ENCODE data around the gene FCRLB.
"Not testable (repeated sequence)": the region's sequence is repeated elsewhere in the genome, so short reads cannot be mapped to it uniquely, and the experiment has no call there.

The FCRLB gene

DNA sequence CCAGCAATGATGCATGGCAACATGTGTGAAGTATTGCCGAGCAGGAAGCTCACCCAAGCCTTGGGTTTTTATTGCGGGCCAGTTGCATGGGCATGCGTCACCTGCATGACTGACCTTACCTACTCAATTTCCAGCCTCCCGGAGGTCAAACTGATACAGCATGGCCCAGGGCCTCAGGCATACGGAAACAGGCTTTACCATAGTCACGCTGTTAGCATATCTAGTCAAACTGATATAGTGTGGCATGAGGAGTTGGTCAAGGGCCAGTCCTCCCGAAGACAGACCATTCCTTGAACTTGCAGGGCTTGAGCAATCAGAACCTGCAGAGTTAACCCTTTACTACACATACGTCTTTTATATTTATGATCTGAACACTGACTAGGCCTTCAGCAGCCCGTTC, 21.9 kb downstream of the FCRLB start:
- no peak for DNase-seq

DNA sequence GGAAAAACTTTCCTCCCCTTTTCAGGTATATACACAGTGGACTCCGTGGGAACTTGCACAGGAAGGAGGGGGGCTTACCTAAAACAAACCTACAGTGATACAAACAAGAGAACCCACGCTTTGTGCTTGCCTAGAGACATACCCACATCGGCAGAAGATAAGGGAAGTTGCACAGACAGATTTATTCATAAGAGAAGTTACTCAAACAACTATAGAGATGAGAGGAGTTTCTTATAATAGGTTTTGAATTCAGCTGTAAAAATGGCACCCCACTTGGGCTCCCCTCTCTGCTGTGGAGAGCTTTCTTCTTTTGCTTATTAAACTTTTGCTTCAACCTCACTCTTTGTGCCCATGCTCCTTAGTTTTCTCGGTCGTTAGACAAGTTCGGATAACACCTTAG, 26.5 kb downstream of the FCRLB start:
- DNase-seq, result no peak

DNA sequence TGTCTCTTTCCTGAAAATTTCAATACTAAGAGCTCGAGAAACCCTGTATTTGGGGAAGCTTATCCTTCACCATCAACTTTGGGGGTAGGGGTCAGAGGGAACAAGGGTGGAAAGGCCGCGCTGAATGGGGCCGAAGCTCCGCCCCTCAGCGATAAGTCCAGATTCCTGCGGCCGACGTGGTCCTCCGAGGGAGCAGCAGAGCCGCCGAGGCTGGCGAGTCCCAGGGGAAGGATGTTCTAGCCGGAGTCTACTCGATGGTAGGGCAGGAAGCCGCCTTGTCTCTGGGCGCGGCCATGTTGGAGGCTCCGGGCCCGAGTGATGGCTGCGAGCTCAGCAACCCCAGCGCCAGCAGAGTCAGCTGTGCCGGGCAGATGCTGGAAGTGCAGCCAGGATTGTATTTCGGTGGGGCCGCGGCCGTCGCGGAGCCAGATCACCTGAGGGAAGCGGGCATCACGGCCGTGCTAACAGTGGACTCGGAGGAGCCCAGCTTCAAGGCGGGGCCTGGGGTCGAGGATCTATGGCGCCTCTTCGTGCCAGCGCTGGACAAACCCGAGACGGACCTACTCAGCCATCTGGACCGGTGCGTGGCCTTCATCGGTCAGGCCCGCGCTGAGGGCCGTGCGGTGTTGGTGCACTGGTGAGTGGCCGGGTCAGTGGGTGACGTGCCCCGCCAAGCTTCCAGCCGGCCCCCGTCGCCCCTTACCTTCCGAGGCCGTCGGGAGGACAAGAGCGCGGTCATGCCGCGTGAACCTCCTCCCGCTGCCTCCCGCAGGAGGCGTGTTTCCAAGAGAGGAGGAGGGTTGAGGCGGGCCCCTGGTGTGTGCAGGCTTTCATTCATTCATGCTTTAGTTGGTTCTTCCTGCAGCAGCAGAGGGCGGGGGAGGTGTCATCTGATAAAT, 28.4 kb downstream of the FCRLB start, which contains the start of gene DUSP12:
Gene DUSP12, plus strand, starts transcription at position 278 of the 899 bp plus-strand sequence. Its CDS starts 16 bp downstream, at position 294.
- peak; percentile 89 for DNase-seq

DNA sequence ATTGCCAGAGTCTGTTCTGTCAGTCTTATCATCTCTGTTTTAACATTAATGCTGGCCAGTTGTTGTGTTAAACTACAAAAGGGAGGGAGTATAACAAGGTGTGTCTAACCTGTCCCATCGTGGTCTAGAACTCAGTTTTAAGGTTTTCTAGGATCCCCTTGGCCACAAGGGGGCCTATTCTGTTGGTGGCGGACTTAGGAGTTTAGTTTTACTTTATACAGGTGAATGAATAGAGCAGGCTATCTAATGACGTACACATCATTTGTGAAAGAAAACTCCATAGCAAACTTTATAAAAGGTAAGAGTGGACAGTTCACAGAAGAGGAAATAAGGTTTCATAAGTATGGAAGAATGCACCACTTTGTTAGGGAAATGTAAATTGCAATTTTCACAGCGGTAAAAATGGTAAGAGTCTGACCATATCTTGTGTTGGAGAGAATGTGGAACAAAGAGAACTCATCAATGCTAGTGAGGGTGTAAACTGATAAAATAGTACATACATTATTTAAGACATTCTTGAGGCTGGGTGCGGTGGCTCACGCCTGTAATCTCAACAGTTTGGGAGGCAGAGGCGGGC, 42.3 kb downstream of the FCRLB start:
- peak; percentile 41 for DNase-seq

DNA sequence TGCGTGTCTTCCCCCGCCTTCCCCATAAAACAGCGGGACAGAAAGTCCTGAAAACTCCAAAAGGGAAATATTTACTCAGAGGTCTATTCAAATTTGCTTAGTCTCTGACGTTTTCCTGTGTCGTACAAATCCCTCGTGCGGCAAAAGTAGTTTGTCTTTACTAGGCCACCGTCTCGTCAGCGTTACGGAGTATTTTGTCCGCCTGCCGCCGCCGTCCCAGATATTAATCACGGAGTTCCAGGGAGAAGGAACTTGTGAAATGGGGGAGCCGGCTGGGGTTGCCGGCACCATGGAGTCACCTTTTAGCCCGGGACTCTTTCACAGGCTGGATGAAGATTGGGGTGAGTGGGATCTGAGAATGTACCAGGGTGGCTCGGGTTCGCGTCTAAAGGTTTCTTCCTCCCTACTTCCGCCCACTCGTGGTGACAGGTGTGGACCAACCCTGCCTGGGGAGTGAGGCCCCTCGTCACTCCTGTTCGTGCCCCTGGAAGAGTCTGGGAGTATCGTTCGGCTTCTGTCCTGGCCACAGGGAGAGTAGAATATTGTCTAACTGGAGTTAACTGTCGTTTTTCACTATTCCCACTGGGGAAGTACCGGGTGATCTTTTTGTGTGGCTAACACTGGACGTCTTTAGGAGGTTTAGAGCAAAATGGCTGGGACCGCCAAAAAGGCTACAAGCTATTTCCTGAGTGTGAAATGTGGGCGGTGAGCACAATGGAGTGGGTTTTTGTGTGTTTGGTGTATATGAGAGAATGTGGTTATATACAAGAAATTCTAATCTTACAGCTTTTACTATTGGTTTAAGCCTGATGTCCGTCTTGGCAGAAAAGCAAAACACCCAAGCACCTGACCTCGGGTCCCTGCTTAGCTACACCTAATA, 45.0 kb downstream of the FCRLB start, which contains the start of gene ATF6:
Gene ATF6, plus strand, starts transcription at position 219 of the 880 bp plus-strand sequence. Its CDS starts 41 bp downstream, at position 260.
- peak; percentile 76 for DNase-seq

DNA sequence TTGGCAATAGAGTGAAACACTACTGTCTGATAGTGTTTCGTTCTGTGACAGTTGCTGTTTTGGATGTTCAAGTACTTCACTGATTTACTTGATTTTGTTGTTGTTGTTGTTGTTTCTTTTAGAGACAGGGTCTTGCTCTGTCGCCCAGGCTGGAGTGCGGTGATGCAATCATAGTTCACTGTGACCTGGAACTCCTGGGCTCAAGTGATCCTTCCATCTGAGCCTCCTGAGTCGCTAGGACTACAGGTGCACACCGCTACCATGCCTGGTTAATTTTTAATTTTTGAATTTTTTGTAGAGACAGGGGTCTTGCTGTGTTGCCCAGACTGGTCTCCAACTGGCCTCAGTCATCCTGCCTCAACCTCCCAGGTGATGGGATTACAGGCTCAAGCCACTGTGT, 47.1 kb downstream of the FCRLB start:
- DNase-seq, result no peak

DNA sequence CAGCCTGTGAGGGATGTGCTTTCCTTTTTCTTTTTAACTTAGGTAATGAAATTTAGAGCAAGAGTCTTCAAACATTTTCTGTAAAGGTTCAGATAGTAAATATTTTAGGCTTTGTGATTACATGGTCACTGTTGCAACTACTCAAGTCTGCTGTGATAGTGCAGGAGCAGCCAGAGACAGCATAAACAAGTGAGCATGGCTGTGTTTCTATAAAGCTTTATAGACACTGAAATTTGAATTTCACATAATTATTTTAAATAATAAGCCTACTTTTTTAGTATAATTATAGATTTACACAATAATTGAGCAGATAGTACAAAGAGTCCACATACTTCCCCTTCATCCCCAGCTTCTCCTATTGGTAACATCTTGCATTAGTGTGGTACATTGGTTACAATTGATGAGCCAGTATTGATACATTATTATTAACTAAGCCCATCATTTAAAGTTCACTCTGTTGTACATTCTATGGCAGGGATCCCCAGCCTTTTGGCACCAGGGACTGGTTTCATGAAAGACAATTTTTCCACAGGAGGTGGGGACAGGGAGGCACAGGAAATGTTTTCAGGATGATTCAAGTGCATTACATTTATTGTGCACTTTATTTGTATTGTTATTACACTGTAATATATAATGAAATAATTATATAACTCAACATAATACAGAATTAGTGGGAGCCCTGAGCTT, 47.8 kb downstream of the FCRLB start:
- no peak for DNase-seq

DNA sequence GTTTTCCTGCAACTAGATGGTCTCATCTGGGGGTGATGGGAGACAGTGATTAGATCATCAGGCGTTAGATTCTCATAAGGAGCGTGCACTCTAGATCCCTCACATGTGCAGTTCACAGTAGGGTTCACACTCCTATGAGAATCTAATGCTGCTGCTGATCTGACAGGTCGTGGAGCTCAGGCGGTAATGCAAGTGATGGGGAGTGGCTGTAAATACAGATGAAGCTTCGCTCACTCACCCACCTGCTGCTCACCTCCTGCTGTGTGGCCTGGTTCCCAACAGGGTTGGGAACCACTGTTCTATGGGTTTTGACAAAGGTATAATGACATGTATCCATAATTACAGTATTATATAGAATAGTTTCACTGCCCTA, 48.3 kb downstream of the FCRLB start:
- DNase-seq, result not testable (repeated sequence)

DNA sequence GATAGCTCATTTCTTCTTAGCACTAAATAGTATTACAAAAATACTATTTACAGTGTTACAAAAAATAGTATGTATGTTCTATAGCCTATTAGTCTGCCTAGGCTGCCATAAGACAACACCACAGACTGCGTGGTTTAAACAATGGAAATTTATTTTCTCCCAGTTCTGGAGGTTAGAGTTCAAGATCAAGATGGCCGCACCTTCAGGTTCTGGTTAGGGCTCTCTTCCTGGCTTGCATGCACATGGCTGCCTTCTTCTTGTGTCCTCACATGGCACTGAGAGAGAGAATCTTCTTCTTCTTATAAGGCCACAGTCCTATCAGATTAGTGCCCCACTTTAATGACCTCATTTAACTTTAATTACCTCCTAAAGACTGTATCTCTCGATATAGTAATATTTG, 48.9 kb downstream of the FCRLB start:
- DNase-seq, result no peak

DNA sequence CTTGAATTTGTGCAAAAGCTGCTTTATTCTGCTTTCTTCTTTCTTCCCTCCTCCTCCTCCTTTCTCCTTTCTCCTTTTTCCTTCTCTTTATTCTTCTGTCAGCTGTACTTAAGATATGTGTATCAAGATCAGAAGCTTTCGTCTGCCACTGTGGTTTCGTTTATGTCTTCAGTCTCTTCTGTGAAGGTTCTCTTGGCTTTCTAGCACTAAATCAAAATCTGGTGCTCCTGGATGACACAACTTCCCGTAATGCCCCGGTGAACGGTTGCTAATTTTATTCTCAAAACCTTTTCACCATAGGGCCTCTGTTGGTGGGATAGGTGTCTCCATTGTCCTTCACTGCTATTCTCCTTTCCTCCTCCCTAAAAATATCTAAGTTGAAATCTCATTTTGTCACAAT, 49.8 kb downstream of the FCRLB start:
- DNase-seq, result no peak

DNA sequence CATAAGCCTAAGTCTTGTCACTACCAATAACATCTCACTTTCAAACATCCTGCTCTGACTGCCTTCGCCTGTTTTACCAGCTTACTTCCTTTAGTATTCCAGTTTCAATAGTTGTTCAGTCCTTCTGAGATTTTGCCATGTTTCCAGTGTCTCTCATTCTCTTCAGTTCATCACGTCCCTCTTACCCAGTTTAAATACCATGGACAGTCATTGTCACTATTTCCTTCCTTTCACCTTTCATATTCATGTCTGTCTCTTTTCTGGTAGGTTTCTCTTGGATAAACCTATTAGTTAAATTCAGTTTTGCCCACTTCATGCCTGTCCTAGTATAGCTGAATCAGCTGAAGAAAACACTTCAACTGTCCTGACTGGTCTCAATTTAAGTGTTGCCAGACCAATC, 50.6 kb downstream of the FCRLB start:
- no peak for DNase-seq

DNA sequence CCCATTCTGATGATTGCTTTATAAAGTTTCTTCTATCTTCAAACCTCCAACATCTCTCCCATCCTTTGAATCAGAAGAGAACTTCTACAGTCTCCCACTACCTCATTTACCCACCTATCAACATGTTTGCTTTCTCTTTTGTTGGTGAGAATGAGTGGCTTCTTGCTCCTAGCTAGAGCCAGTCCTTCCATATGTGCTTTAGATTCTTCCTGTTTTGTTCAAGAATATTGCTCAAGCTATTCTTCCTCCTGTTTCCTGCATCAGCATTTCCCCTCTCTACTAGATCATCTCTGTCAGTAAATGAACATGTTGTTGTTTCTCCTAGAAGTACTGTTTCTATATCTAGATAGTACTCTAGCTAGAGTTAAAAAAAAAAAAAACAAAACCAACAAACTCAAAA, 51.1 kb downstream of the FCRLB start:
- DNase-seq, result no peak

DNA sequence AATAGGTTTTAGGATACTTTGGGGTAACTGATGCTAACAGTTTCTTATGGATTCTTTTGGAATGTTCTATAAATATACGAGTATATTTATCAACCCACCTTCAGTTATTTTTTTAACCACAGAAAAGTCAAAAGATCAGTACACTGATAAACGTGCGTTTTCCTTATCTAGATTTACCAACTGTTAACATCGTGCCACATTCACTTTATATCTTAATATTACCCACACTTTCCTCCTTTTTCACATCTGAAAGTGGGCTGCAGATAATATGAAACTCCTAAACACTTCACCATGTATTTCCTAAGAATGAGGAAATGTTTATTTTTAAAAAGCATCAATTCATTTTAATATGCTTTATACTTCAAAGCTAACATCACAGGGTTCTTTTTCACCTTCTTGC, 52.4 kb downstream of the FCRLB start:
- no peak for DNase-seq

DNA sequence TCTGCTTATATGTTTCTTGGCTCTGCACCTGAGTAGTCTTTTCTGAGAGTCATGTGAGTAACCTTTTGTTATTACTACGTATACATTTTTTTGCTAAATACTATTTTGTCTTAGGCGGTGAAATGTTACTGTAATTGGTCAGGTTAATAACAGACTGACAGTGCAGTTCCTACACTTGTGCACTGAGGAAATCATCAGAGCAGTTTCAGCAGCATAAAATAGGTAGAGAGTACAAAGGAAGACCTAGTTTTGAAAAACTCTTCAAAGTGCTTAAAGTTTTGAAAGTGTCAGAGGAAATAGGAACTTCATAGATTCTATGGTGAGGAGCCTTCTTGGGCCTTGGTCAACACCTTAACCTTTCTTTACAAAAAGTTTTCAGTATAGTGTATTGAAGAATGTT, 55.9 kb downstream of the FCRLB start:
- no peak for DNase-seq
